GM08714 (cell line): ENCODE results near the gene KIAA1217.

Experiments
- H3K4me3 ChIP-seq: fragments of 200-500 bp; sonication (Bioruptor generic); 2 replicates; pipeline ENCODE4 v1.5.1; 2014; ENCODE audit warnings: mild to moderate bottlenecking, low read length, inconsistent platforms
- ZNF274 ChIP-seq: IDR thresholded peaks from 2 replicates; pipeline ENCODE4 v1.6.1; 2012; ENCODE audit warnings: mild to moderate bottlenecking, low read depth, low read length

Gene KIAA1217

DNA sequence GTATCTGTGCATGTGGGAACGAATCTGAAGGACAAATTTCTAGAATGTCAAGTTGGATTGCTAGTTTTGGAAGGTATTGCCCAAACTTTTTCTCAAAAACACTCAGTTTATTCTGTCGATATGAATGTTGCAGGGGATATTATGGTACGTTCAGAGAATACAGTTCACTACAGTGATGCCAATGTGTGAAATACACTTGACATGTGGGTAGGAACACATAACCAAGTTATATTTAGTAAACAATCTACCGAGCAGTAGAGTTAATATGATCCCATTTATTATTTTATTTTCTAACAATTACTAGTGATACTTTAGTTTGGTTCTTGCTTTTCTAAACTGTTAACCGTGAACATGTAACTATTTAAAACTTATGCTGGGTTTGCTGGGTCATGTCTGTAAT lies 37.4 kb downstream of the KIAA1217 start:
- TF ChIP-seq ZNF274, result no peak
- H3K4me3 ChIP-seq, result no peak overlapping the region

- no peak overlapping the region for H3K4me3 ChIP-seq
- TF ChIP-seq ZNF274, result no peak
Observed at GRCh38 chr10:24247841-24248240, 38.9 kb downstream of the KIAA1217 start.

GRCh38 chr10:24249829-24250415 lies 41.0 kb downstream of the KIAA1217 start:
- TF ChIP-seq ZNF274, result no peak
- no peak overlapping the region for H3K4me3 ChIP-seq

DNA sequence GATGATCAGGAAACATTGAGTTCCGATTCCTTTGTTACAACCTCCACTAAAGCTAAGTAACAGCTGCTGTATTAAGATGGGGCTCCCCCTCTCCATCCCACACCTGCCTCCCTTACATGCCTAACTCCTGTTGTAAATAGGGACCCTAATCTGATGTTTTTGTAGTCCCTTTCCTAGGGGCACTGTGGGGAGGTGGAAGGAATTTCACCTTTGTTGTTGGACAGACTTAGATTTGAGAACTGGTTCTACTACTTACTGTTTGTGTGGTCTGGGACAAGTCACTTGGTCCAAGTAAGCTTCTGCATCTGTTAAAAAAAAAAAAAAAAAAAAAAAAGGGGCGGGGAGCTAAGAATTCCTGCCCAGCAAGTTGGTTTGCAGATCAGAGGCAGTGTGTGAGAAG lies 42.6 kb downstream of the KIAA1217 start:
- H3K4me3 ChIP-seq, result no peak overlapping the region
- TF ChIP-seq ZNF274, result no peak

DNA sequence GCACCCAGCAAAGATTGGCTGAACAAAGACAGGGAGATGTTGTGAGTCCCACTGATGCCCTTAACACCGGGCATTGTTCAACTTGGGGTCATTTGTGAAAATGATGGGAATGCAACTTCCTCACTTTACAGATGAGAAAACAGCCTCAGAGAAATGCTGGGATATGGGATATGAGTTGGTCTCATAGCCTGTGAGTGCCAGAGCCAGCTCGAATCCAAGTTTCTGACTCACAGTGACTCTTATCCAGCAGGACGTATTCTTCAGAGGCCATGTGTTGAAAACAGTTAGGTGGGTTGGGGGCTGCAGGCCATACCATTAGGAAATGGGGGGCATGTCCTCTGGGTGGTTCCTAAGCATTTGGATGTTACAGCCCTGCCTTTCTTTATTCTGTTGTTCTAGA lies 45.2 kb downstream of the KIAA1217 start:
- no peak for TF ChIP-seq ZNF274
- no peak overlapping the region for H3K4me3 ChIP-seq

DNA sequence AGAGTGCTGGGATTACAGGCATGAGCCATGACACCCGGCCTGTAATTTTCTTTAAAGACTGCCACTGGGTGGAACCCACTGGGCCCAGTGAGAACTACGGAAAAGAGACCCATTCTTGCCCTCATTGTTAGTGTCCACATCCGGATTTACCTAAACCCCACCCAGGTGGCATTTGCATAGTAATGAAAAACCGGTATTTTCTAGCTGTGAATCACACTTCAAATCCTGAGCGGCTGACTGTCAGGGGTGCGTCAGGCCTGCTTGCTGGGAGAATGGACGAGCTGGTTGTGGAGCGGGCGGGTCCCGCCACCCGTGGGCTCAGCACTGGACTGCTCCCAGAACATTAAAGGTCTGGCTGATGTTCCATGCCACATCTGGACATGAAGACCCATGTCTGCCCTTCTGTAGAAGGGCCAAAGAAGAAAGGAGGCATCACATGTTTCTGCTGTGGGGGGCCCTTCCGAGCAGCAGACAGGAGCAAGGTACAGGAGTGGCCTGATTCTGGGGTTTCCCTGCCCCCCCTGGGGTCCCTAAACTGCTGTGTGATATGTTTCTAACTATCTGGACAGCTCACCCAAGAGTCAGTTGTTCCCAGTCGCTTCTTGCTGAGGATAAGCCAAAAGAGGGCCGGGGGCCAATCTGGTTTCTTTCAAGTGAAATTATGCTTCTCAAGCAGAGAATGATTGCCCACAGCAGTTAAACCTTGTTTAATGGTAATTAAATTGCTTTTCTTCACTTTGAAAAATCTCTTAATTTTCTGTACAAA lies 46.4 kb downstream of the KIAA1217 start:
- H3K4me3 ChIP-seq, result no peak overlapping the region
- no peak for TF ChIP-seq ZNF274

DNA sequence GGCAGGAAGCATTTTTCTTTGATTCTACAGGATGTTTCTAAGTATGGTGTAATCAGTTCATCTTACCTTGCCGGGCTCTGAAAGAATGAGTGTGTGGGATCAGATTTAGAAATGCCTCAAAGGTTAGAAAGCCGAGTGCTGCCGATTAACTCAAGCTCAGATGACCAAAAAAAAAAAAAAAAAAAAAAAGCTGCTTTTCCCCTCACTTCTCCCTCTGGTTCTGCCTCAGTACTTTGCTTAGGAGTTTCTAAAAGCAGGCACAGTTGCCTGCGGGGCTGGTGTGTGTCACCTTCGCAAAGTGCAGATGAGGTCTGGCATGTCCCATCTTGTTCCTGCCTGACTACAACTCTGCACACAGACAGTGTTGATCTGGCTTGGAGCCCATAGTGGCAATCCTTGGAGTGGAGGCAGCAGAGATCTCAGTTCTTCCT lies 47.0 kb downstream of the KIAA1217 start:
- H3K4me3 ChIP-seq, result no peak overlapping the region
- no peak for TF ChIP-seq ZNF274

DNA sequence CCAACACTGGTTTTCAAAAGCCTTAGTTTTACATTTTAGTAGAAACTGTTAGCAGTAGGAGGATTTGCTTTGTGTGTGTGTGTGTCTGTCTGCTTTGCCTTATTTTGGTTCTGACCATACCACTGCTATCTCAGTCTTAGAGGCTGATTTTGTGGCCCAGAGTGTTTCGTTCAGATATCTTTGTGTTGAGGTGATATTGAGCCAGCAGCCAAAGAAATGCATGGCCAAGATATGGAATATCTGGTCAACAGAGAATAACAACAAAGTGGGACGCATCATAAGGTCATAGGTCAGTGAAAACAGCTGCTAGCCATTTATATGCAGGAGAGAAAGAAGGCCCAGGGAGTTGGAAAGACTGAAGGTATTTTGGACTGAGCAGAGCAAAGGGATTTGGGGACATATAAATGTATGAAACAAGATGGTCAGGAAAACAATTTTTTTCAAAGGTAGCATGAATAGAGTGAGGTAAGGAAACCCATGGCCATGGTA lies 47.7 kb downstream of the KIAA1217 start:
- H3K4me3 ChIP-seq, result no peak overlapping the region

GRCh38 chr10:24257588-24257987 lies 48.6 kb downstream of the KIAA1217 start:
- H3K4me3 ChIP-seq, result no peak overlapping the region
- no peak for TF ChIP-seq ZNF274

More for the DNA sequence above, 47.7 kb downstream of the KIAA1217 start:
- no peak for TF ChIP-seq ZNF274

DNA sequence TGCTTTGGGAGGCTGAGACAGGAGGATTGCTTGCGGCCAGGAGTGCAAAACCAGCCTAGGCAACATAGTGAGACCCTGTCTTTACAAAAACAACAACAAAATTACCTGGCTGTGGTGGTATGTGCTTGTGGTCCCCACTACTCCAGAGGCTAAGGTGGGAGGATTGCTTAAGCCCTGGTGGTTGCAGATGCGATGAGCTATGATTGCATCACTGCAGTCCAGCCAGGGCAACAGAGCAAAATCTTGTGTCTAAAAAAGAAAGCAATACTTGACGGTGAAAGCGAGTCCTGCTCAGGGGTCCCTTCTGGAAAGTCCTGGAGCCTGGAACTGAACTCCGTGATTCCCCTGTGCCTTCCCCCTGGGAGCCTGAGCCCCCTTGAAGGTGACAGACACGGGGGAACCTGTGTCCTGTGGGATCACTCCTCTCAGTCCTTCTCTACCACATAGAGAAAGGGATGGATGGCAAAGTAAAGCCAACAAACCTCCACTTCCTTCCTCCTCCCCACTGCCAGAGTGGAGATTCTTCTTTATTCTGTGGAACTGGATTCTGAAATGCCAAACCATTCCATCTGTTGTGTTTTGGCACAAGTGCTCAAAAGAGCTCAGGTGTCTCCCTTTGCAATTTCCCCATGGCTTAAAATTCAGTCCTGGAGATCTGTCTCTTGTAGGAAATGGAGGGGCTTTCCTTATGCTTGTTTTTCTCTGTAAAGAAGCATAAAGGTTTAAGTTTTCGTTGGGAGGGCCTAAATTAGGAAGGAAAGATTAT lies 50.6 kb downstream of the KIAA1217 start:
- no peak for TF ChIP-seq ZNF274
- H3K4me3 ChIP-seq, result no peak overlapping the region

- H3K4me3 ChIP-seq, result no peak overlapping the region
- TF ChIP-seq ZNF274, result no peak
Observed at GRCh38 chr10:24261627-24262026, 52.7 kb downstream of the KIAA1217 start.

GRCh38 chr10:24262929-24263590 lies 54.1 kb downstream of the KIAA1217 start:
- TF ChIP-seq ZNF274, result no peak
- no peak overlapping the region for H3K4me3 ChIP-seq

DNA sequence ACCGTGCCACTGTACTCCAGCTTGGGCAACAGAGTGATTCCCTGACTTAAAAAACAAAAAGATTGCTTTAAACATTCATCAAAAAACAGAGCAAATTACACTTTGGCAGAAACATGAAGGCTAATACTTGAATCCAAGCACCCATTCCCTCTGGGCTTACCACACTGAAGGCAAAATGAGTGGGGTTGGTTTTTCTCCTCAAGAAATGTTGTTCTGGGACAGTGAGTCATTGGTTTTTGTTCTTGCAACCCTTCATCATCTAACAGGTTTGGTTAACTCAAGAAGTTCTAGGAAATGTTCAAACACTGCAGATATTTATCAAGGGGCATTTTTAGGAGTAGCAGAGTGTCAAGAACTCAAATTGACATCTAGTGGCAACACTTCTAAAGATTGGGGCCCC lies 60.5 kb downstream of the KIAA1217 start:
- TF ChIP-seq ZNF274, result no peak
- H3K4me3 ChIP-seq, result no peak overlapping the region

GRCh38 chr10:24272374-24272773 lies 63.4 kb downstream of the KIAA1217 start:
- no peak for TF ChIP-seq ZNF274
- H3K4me3 ChIP-seq, result no peak overlapping the region
